IPS-NIHi7 (cell line): ENCODE measurements around the gene TMEM256.

ENCODE experiments used
- DNase-seq: peaks from one replicate; pipeline ENCODE4 v3.0.0; 2012; ENCODE audit warnings: mixed read lengths; ENCODE audit errors: extremely low spot score

The TMEM256 gene

GRCh38 chr17:7408252-7408727, 4.4 kb upstream of the TMEM256 start:
- no peak for DNase-seq

- no peak for DNase-seq
Measured at GRCh38 chr17:7407485-7408251, 3.8 kb upstream of the TMEM256 start, which contains the start of gene NLGN2. TSS of gene NLGN2 (plus strand) at chr17:7407845. CDS start at chr17:7408256, 411 bp downstream.

GRCh38 chr17:7407082-7407481, 3.2 kb upstream of the TMEM256 start:
- no peak for DNase-seq

GRCh38 chr17:7406235-7406825, 2.4 kb upstream of the TMEM256 start:
- DNase-seq: no peak

GRCh38 chr17:7405350-7406234, 1.7 kb upstream of the TMEM256 start:
- no peak for DNase-seq

- DNase-seq: no peak
Measured at GRCh38 chr17:7404737-7405349, 946 bp upstream of the TMEM256 start.

- DNase-seq: peak; percentile 73
Measured at GRCh38 chr17:7403727-7403976, 245 bp downstream of the TMEM256 start.

- DNase-seq: no peak
Measured at GRCh38 chr17:7403043-7403726, 712 bp downstream of the TMEM256 start.

- no peak for DNase-seq
Measured at GRCh38 chr17:7398612-7399011, 5.3 kb downstream of the TMEM256 start.

- DNase-seq: no peak
Measured at GRCh38 chr17:7396147-7396546, 7.8 kb downstream of the TMEM256 start.

GRCh38 chr17:7394452-7395191, 9.3 kb downstream of the TMEM256 start, which contains the start of gene PLSCR3:
TSS of gene PLSCR3 (minus strand) at chr17:7394525. CDS start at chr17:7394110, 415 bp downstream.
- peak; percentile 94 for DNase-seq

GRCh38 chr17:7393613-7394451, 10.1 kb downstream of the TMEM256 start:
- peak; percentile 73 for DNase-seq

GRCh38 chr17:7392696-7393612, 10.9 kb downstream of the TMEM256 start:
- no peak for DNase-seq

GRCh38 chr17:7391307-7391706, 12.6 kb downstream of the TMEM256 start:
- DNase-seq: no peak

- DNase-seq: no peak
Measured at GRCh38 chr17:7389924-7390910, 13.7 kb downstream of the TMEM256 start.

- no peak for DNase-seq
Measured at GRCh38 chr17:7388856-7389255, 15.0 kb downstream of the TMEM256 start.

GRCh38 chr17:7384489-7385081, 19.3 kb downstream of the TMEM256 start:
- no peak for DNase-seq
